Peyer's patch (tissue), 4 donors: ENCODE measurements around the gene POMT1.

Experiments used
- POLR2A ChIP-seq, 2 donors: fragments of 450-650 bp; IDR thresholded peaks; one replicate each; pipeline ENCODE4 v1.5.1; 2017; ENCODE audit warnings: antibody characterized with exemption in 2 of 2, mild to moderate bottlenecking in 2 of 2, moderate library complexity in 2 of 2
- TF ChIP-seq, protein P1 (sequence below), 6 experiments: fragments of 450-650 bp in 4 of 6; fragments of 200-600 bp in 2 of 6; sonication (generic) in 1 of 6; IDR thresholded peaks; one replicate each; pipeline ENCODE4 v1.5.1; 2017 to 2019; ENCODE audit warnings: antibody characterized with exemption in 6 of 6, mild to moderate bottlenecking in 3 of 6, moderate library complexity in 1 of 6

DNA sequence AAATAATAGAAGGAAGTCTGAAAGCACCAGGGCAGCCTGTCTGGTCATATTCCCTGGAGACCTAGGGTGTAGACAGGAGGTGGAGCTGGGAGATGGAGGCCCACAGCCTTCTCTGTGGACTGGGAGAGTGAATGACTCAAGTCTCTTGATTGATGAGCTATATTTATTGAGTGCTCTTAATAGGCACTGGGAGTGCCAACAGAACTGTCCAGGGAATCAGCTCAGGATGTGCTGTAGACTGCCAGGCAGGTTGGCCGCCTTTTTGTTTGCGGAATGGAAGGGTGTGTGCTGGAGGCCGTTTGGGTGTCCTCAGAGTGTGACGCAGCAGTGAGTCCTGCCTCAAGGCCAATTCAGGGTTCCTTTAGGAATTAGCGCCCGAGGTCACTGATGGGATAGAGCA, 33.4 kb upstream of the POMT1 start:
- TF ChIP-seq, protein P1, sequence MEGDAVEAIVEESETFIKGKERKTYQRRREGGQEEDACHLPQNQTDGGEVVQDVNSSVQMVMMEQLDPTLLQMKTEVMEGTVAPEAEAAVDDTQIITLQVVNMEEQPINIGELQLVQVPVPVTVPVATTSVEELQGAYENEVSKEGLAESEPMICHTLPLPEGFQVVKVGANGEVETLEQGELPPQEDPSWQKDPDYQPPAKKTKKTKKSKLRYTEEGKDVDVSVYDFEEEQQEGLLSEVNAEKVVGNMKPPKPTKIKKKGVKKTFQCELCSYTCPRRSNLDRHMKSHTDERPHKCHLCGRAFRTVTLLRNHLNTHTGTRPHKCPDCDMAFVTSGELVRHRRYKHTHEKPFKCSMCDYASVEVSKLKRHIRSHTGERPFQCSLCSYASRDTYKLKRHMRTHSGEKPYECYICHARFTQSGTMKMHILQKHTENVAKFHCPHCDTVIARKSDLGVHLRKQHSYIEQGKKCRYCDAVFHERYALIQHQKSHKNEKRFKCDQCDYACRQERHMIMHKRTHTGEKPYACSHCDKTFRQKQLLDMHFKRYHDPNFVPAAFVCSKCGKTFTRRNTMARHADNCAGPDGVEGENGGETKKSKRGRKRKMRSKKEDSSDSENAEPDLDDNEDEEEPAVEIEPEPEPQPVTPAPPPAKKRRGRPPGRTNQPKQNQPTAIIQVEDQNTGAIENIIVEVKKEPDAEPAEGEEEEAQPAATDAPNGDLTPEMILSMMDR (IDR thresholded peaks at IDR 0.05), result no peak
- TF ChIP-seq POLR2A (IDR thresholded peaks at IDR 0.05), result no peak
